Prostate gland (tissue), 2 donors: ENCODE data around the gene HADH.

Source experiments
- CTCF ChIP-seq, 4 experiments: fragments of 200-600 bp in 2 of 4; fragments of 450-650 bp in 2 of 4; sonication (generic) in 2 of 4; IDR thresholded peaks; 1 replicate in 3 of 4; 2 replicates in 1 of 4; pipeline ENCODE4 v1.5.1; 2016 to 2019; ENCODE audit warnings: antibody characterized with exemption in 4 of 4, mild to moderate bottlenecking in 2 of 4, moderate library complexity in 2 of 4
- POLR2A ChIP-seq: fragments of 450-650 bp; IDR thresholded peaks from one replicate; pipeline ENCODE4 v1.6.1; 2016; ENCODE audit warnings: antibody characterized with exemption, mild to moderate bottlenecking
- POLR2AphosphoS5 ChIP-seq: sonication (generic); formaldehyde crosslinking; IDR thresholded peaks from one replicate; pipeline ENCODE4 v1.6.1; 2017; ENCODE audit warnings: antibody characterized with exemption

GRCh38 chr4:107977966-107978705, 11.6 kb upstream of the HADH start:
- TF ChIP-seq CTCF (IDR thresholded peaks at IDR 0.05) (no peak), POLR2A (no peak), POLR2AphosphoS5 (no peak)
